ENCODE measurements around the gene SYT1. TPM values are rescaled to one million over a fixed set of nuclear protein-coding genes. Genes with fewer than 3 reads are reported as not detected.

The SYT1 gene
- total and polyA plus RNA-seq, 2 of the 4 experiments (the other 2 are of a cell fraction) = 2.8 to 3.0 TPM

DNA sequence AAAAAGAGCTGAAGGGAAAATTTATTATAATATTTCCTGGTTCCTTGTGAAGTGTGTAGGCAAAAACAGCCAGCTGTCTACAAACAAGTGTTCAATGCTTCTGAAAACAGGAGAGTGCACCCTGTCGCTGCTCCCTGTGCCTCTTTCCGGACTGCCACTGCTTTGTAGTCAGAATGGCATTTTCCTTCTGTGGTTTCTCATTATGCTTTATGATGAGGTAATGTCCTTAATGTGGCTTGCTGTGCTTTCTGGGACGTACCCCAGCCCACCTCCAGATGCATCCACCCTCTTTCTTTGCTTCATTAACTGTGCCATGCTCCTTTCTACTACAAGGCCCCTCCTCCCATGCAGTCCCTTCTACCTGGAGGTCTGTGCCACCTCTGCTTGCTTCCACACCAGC is 148.1 kb downstream of the SYT1 start:
- no peak overlapping the region for H3K27ac ChIP-seq (ENCODE audit: insufficient read depth, low read length)
- dilution Hi-C loops (cut with HindIII; ENCODE audit: low sequenced_read_pairs, unreplicated experiment) = no loop called here
- no peak overlapping the region for H3K23ac ChIP-seq (ENCODE audit: low read depth, low read length)
- no peak overlapping the region for H2BK20ac ChIP-seq (ENCODE audit: low read depth, low read length)
- in situ Hi-C loops (cut with MboI; ENCODE audit: low sequenced_read_pairs) = no loop called here
- no peak overlapping the region for H4K91ac ChIP-seq (ENCODE audit: insufficient read depth, low read depth, low read length)
- H3K27me3 ChIP-seq (ENCODE audit: control insufficient read depth, insufficient read depth, low read length) = no peaks in the 10 kb centered on the region
- DNase-seq = no peak
- no peaks in the 10 kb centered on the region for H3K9me1 ChIP-seq (ENCODE audit: insufficient read depth, low read length)
- no peak for TF ChIP-seq POLR2A (IDR thresholded peaks at IDR 0.05; ENCODE audit: low read depth, low read length)
- TF ChIP-seq FOS (IDR thresholded peaks at IDR 0.05; ENCODE audit: low read depth, low read length) = no peak
- no peak for TF ChIP-seq MXI1 (IDR thresholded peaks at IDR 0.05; ENCODE audit: borderline replicate concordance, low read depth, low read length)
- no peak for TF ChIP-seq RFX5 (IDR thresholded peaks at IDR 0.05; ENCODE audit: low read depth, low read length)
- TF ChIP-seq NFE2L2 (IDR thresholded peaks at IDR 0.05; ENCODE audit: low read depth, low read length) = no peak
- no peak for TF ChIP-seq BHLHE40 (IDR thresholded peaks at IDR 0.05; ENCODE audit: low read depth, low read length)
- TF ChIP-seq MAZ (IDR thresholded peaks at IDR 0.05; ENCODE audit: borderline replicate concordance, low read depth, low read length) = no peak
- TF ChIP-seq RCOR1 (IDR thresholded peaks at IDR 0.05; ENCODE audit: insufficient replicate concordance, low read length) = no peak
- TF ChIP-seq, protein P1, sequence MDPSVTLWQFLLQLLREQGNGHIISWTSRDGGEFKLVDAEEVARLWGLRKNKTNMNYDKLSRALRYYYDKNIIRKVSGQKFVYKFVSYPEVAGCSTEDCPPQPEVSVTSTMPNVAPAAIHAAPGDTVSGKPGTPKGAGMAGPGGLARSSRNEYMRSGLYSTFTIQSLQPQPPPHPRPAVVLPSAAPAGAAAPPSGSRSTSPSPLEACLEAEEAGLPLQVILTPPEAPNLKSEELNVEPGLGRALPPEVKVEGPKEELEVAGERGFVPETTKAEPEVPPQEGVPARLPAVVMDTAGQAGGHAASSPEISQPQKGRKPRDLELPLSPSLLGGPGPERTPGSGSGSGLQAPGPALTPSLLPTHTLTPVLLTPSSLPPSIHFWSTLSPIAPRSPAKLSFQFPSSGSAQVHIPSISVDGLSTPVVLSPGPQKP (IDR thresholded peaks at IDR 0.05; ENCODE audit: borderline replicate concordance, low read depth, low read length) = no peak
- no peak for TF ChIP-seq SMC3 (IDR thresholded peaks at IDR 0.05; ENCODE audit: low read depth, low read length)
- no peak for TF ChIP-seq CHD1 (IDR thresholded peaks at IDR 0.05; ENCODE audit: low read depth, low read length)
- TF ChIP-seq, protein P2, sequence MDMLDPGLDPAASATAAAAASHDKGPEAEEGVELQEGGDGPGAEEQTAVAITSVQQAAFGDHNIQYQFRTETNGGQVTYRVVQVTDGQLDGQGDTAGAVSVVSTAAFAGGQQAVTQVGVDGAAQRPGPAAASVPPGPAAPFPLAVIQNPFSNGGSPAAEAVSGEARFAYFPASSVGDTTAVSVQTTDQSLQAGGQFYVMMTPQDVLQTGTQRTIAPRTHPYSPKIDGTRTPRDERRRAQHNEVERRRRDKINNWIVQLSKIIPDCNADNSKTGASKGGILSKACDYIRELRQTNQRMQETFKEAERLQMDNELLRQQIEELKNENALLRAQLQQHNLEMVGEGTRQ (IDR thresholded peaks at IDR 0.05; ENCODE audit: low read depth, low read length) = no peak
- TF ChIP-seq MAFK (IDR thresholded peaks at IDR 0.05; ENCODE audit: low read depth, low read length) = no peak
- no peak for TF ChIP-seq CEBPB (IDR thresholded peaks at IDR 0.05; ENCODE audit: low read depth, low read length)
- no peak for TF ChIP-seq RAD21 (IDR thresholded peaks at IDR 0.05; ENCODE audit: low read length)
- TF ChIP-seq, protein P3, sequence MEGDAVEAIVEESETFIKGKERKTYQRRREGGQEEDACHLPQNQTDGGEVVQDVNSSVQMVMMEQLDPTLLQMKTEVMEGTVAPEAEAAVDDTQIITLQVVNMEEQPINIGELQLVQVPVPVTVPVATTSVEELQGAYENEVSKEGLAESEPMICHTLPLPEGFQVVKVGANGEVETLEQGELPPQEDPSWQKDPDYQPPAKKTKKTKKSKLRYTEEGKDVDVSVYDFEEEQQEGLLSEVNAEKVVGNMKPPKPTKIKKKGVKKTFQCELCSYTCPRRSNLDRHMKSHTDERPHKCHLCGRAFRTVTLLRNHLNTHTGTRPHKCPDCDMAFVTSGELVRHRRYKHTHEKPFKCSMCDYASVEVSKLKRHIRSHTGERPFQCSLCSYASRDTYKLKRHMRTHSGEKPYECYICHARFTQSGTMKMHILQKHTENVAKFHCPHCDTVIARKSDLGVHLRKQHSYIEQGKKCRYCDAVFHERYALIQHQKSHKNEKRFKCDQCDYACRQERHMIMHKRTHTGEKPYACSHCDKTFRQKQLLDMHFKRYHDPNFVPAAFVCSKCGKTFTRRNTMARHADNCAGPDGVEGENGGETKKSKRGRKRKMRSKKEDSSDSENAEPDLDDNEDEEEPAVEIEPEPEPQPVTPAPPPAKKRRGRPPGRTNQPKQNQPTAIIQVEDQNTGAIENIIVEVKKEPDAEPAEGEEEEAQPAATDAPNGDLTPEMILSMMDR (conservative IDR thresholded peaks at IDR 0.05; ENCODE audit: low read depth, low read length) = no peak
- H3K9ac ChIP-seq (ENCODE audit: low read depth, low read length) = no peak overlapping the region
- intact Hi-C loops (cut with micrococcal nuclease) = no loop called here
- no peaks in the 10 kb centered on the region for H3K79me1 ChIP-seq (ENCODE audit: low read depth in 1 of 2, low read length in 2 of 2)
- H2AK9ac ChIP-seq (replicated peaks; ENCODE audit: low read depth, low read length, poor library complexity) = peak overlapping the region; percentile 5
- no peak overlapping the region for H3K4me3 ChIP-seq (ENCODE audit: insufficient read depth, low read depth, low read length)
- CTCF ChIA-PET = no interaction called here
- no peak overlapping the region for H4K5ac ChIP-seq (ENCODE audit: low read depth, low read length)
- no peak overlapping the region for H3K14ac ChIP-seq (replicated peaks; ENCODE audit: low read depth, low read length)
- H4K20me1 ChIP-seq (ENCODE audit: insufficient read depth, low read length) = no peaks in the 10 kb centered on the region
- no peaks in the 10 kb centered on the region for H3K9me3 ChIP-seq (ENCODE audit: control insufficient read depth, insufficient read depth, low read length)
- no peak overlapping the region for H3K56ac ChIP-seq (ENCODE audit: extremely low read depth, insufficient read depth, low read length)
- no peaks in the 10 kb centered on the region for H3K4me1 ChIP-seq (ENCODE audit: control insufficient read depth, insufficient read depth, low read length)
- no peak overlapping the region for H4K8ac ChIP-seq (ENCODE audit: low read depth in 2 of 2, low read length in 2 of 2)
- H3K18ac ChIP-seq (ENCODE audit: low read depth, low read length) = no peak overlapping the region
- no peak overlapping the region for H3K4ac ChIP-seq (ENCODE audit: low read depth, low read length)
- no peak overlapping the region for H2BK15ac ChIP-seq (ENCODE audit: low read depth, low read length)
- H3K36me3 ChIP-seq (ENCODE audit: control insufficient read depth, insufficient read depth, low read length) = no peaks in the 10 kb centered on the region
- POLR2A ChIA-PET (ENCODE audit: unreplicated experiment) = no interaction called here
- no peak overlapping the region for H2AK5ac ChIP-seq (ENCODE audit: low read depth, low read length)
- WGBS, 2 experiments (ENCODE audit: extremely low coverage in 2 of 2, insufficient read length in 1 of 2) = 80% methylated on average over 1 of the region's 3 CpGs; no CpG with 5 or more reads in 1 of the 2 experiments
- H3K4me2 ChIP-seq (ENCODE audit: low read depth, low read length) = no peak overlapping the region
- no peak overlapping the region for H2AFZ ChIP-seq (replicated peaks; ENCODE audit: low read length, poor library complexity)
- ATAC-seq (ENCODE audit: low read depth) = no peak
- no peak overlapping the region for H2BK5ac ChIP-seq (ENCODE audit: low read depth, low read length, poor library complexity, severe bottlenecking)
- no TSS peak for BruUV-seq (replicated peaks)
- H2BK120ac ChIP-seq (ENCODE audit: low read depth, low read length) = no peak overlapping the region
